GM19023 (cell line): ENCODE measurements around the gene PRDM10.

Source experiments
- ATAC-seq: cut with Tn5 transposase; IDR thresholded peaks from one replicate; pipeline ENCODE4 v1.9.1; 2021; ENCODE audit warnings: mild to moderate bottlenecking, moderate library complexity; ENCODE audit not compliant: unreplicated experiment

The PRDM10 gene

GRCh38 chr11:130008326-130008725 lies 5.7 kb upstream of the PRDM10 start:
- no peak for ATAC-seq

- ATAC-seq: no peak
These were observed 4.3 kb upstream of the PRDM10 start for GRCh38 chr11:130006929-130007328.

GRCh38 chr11:130003717-130004001 lies 1.0 kb upstream of the PRDM10 start:
- no peak for ATAC-seq

- ATAC-seq: peak; percentile 75
These were observed 446 bp upstream of the PRDM10 start for GRCh38 chr11:130002846-130003716.

- ATAC-seq: peak; percentile 26
These were observed 929 bp downstream of the PRDM10 start for GRCh38 chr11:130001461-130002351.

- no peak for ATAC-seq
These were observed 2.0 kb downstream of the PRDM10 start for GRCh38 chr11:130000552-130001176.

- ATAC-seq: no peak
These were observed 3.2 kb downstream of the PRDM10 start for GRCh38 chr11:129999407-129999806.

GRCh38 chr11:129998905-129999304 lies 3.7 kb downstream of the PRDM10 start:
- ATAC-seq: no peak

GRCh38 chr11:129998107-129998506 lies 4.5 kb downstream of the PRDM10 start:
- no peak for ATAC-seq

- no peak for ATAC-seq
These were observed 5.1 kb downstream of the PRDM10 start for GRCh38 chr11:129997513-129997912.

GRCh38 chr11:129996113-129996870 lies 6.3 kb downstream of the PRDM10 start:
- no peak for ATAC-seq

GRCh38 chr11:129995163-129995562 lies 7.5 kb downstream of the PRDM10 start:
- no peak for ATAC-seq

GRCh38 chr11:129992161-129992944 lies 10.3 kb downstream of the PRDM10 start:
- peak; percentile 69 for ATAC-seq

GRCh38 chr11:129989149-129989813 lies 13.4 kb downstream of the PRDM10 start:
- no peak for ATAC-seq

GRCh38 chr11:129987950-129988349 lies 14.7 kb downstream of the PRDM10 start:
- no peak for ATAC-seq

GRCh38 chr11:129985823-129986222 lies 16.8 kb downstream of the PRDM10 start:
- ATAC-seq: no peak

GRCh38 chr11:129980086-129980485 lies 22.5 kb downstream of the PRDM10 start:
- ATAC-seq: no peak

- no peak for ATAC-seq
These were observed 23.5 kb downstream of the PRDM10 start for GRCh38 chr11:129979046-129979605.

- ATAC-seq: no peak
These were observed 24.2 kb downstream of the PRDM10 start for GRCh38 chr11:129978447-129978846.
